HFF-Myc (cell line): ENCODE data around the gene NR2C2.

Source experiments
- DNase-seq: peaks from one replicate; pipeline ENCODE4 v3.0.0-alpha.2; 2011; ENCODE audit warnings: low read depth; ENCODE audit errors: extremely low read depth
- H3K4me3 ChIP-seq: replicated peaks from 2 replicates; pipeline ENCODE4 v1.5.1; 2011; ENCODE audit warnings: low read depth, mild to moderate bottlenecking, control low read depth, low read length
- TF ChIP-seq, protein P1 (sequence below): IDR thresholded peaks from 2 replicates; pipeline ENCODE4 v1.5.1; 2012; ENCODE audit warnings: mild to moderate bottlenecking, low read depth, low read length, control low read depth; ENCODE audit errors: missing control alignments

Gene NR2C2

DNA sequence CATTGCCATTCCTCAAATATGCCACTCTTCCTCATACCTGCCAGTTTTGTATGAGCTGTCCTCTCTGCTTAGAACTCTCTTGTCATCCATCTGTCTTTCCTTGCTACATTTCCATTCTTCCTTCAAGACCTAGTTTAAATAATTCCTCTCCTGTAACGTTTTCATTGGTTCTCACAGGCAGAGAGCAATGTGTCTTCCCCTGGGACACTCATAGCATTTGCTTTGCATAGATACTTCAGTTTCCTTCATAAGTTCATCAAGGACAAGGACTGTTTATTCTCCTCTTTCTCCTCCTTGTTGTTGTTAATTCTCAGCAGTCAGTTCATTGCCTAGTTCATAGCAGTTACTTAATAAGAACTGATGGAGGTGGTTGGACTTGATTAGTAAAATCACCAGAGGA is 10.5 kb downstream of the NR2C2 start:
- TF ChIP-seq, protein P1, sequence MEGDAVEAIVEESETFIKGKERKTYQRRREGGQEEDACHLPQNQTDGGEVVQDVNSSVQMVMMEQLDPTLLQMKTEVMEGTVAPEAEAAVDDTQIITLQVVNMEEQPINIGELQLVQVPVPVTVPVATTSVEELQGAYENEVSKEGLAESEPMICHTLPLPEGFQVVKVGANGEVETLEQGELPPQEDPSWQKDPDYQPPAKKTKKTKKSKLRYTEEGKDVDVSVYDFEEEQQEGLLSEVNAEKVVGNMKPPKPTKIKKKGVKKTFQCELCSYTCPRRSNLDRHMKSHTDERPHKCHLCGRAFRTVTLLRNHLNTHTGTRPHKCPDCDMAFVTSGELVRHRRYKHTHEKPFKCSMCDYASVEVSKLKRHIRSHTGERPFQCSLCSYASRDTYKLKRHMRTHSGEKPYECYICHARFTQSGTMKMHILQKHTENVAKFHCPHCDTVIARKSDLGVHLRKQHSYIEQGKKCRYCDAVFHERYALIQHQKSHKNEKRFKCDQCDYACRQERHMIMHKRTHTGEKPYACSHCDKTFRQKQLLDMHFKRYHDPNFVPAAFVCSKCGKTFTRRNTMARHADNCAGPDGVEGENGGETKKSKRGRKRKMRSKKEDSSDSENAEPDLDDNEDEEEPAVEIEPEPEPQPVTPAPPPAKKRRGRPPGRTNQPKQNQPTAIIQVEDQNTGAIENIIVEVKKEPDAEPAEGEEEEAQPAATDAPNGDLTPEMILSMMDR: no peak
- no peak overlapping the region for H3K4me3 ChIP-seq
- DNase-seq: no peak

DNA sequence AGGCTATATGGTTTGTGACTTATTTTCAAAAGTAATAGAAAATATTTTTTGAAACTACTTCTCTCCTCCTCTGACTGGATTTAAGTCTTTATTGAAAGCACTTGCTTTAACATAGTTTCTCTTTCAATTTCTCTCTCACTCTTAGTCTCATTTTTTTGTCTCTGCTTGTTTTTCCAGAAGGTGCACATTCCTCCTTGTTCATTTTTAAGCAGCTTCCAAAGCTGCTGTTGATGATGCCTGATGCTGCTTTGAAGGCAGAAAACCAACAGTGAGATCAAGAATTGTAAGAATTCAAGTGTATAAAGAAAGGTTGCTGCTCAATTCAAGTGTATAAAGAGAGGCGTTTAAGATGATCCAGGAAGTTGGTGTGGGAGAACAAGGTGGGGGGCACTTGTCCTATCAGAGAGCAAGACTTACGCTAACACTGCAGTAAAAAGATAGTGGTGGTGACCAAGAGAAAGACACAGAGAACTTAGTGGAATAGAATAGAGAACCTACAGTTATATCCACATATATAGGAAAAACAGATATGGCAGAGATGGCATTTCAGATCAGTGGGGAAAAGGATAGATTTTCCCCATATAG is 12.1 kb downstream of the NR2C2 start:
- DNase-seq: no peak
- no peak overlapping the region for H3K4me3 ChIP-seq
- TF ChIP-seq, protein P1: no peak

DNA sequence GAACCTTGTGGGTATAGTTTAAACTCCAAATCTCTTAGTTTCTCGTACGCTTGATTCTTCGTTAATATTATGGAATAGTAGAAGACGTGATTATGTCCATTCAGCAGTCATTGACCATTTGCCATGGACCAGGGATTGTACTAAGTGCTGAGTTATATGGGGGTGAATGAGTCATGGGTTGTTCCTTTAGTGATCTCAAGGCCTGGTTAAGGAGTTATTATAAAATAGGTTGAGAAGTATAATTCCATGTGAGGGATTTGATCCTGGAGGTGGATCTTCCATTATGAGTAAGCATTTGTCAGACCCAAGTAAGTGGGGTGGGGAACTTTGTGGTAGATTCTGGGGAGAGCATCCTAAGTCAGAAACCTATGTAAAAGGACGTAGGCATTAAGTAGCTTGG is 15.4 kb downstream of the NR2C2 start:
- no peak for DNase-seq
- no peak overlapping the region for H3K4me3 ChIP-seq
- TF ChIP-seq, protein P1: no peak

- no peak for DNase-seq
- TF ChIP-seq, protein P1: no peak
- H3K4me3 ChIP-seq: no peak overlapping the region
These were observed 19.9 kb downstream of the NR2C2 start for GRCh38 chr3:14967285-14967684.

DNA sequence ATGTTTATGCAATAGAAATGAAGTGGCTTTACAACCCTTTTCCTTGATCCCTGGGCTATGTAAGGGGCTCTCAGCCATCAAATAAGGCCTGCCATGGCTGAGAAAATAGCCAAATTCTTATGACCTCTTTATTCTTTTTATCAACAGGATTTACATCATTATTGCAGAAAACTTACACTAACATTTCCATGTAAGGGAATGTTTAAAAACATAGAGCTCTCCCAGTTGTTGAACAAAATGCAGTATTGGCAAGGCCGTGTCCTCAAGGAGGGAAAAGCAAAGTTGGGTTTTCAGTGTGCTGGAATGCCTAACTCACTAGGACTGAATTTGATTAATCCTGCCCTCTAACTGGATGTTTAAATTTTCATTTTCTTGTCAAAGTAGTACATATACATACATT is 22.3 kb downstream of the NR2C2 start:
- no peak overlapping the region for H3K4me3 ChIP-seq
- TF ChIP-seq, protein P1: no peak
- no peak for DNase-seq

DNA sequence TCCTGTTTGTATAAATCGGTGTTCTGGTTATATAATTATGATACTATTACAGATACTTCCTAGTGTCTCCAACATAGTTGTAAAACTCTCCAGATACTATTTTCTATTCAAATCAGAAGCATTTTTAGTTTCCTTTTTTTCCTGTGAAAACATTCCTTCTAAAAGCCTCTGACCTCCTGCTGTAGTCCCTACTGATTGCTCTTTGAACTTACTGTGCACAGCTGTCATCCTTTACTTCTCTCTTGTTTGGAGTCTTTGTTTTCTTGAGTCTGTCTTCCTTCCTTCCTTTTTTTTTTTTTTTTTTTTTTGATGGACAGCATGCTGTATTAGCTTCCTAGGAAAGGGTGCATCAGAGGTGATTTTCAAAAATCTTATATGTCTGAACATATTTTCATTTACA is 28.9 kb downstream of the NR2C2 start:
- DNase-seq: no peak

More for the DNA sequence above, 28.9 kb downstream of the NR2C2 start:
- H3K4me3 ChIP-seq: no peak overlapping the region
- TF ChIP-seq, protein P1: no peak
